NCI-H1092 (cell line): ENCODE measurements around the gene CRELD2.

Experiments used
- DNase-seq: peaks from one replicate; lab custom pipeline; 2025; lab: John Stamatoyannopoulos, UW

The CRELD2 gene

DNA sequence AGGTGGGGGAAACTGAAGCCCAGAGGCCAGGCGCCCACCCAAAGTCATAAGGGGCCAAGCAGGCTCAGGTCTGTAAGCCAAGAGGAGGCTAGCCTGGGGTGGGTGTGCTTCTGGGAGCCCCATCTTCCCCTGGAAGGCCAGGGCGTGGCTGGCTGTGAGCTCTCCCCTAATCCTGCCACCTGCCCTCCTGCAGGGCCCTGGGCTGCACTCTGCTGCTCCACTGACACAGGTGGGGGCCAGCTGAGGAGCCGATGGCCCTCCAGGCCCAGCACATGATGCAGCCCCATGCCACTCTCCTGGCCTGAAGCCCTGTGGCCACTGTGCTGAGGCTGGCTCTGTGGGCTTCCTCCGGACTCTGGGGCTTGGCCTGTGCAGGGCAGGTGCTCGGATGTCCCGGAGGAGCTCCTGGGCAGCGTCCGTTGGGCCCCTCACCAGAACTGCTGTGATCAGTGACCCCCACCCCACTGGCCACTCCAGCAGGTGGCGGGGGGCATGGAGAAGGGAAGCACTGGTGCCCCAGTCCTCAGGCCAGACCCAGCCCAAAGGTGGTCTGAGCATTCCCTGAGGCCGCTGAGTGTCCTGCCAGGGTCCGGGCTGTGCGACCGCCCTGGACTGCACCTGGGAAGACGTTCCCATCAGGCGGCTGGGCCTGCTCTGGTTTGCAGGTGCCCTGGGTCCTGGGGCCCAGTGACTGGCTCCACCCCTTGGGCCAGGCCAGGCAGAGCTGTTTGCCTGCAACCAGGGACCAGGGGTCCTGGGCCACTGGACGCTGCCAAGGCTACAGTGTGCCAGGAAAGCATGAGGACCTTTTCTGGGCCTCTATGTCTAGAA, 50.6 kb downstream of the CRELD2 start:
- DNase-seq, result no peak

DNA sequence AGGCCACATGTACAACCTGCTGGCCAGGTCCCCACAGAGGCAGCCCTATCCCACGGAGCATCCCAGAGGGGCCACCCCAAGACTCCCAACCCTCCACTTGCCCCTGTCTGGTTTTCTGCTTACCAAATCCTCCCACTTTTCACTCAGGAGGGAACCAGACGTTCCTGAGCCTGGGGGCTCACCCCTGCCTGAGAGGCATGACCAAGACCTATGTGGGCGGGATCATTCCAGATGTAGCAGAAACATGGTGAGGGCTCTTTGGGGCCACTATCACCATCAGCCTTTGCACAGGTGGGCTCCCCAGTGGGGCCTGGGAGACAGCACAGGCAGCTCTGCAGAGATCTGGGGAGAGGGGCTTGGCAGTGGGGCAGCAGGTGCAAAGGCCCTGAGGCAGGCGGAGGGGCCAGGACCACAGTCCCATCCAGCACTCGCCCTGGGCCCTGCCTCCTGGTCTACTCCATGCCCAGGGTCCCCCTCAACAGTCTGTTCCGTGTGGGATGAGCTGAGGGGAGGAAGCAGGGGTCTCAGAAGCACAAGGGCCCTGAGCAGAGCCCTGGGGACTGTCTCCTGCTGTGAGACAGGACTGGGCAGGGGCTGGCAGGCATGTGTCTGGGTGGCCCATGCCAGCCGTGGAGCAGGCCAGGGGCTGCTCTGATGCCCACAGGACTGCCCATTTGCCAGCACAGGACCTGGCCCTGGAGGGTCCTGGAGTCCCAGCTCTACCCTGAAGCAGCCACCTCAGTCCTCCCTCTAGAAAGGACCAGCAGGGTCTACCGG, 51.5 kb downstream of the CRELD2 start:
- DNase-seq, result no peak

DNA sequence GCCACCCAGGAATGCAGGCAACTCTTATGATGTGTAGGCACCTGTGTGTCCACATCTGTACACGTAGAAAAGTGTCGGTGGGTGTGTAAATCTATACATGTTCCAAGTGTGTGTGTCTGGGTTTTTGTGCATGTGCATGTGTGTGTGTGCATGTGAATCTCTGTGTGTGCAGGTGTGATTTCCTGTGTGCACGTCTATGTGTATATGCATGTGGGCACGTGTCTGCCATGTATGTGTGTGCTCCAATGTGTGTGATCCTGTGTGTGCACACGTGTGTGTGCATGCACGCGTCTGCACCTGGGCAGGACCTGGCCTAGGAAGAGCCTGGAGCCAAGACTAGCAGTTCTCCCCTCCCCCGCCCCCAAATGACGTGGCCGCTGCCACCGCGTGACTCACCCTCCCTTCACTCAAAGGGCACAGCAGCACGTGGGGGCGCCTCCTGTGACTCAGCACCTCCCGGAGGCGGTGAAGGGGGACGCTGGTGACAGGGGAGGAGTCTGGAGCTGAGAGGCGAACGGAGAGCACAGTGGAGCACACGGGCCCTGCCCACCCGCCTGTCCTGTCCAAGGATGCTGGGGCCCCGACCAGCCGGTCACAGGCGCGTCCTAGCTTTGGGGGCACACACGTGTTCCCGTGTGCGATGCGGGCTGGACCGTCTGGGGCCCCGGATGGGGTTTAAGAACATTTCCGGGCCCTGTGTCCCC, 52.2 kb downstream of the CRELD2 start:
- peak; percentile 3 for DNase-seq

DNA sequence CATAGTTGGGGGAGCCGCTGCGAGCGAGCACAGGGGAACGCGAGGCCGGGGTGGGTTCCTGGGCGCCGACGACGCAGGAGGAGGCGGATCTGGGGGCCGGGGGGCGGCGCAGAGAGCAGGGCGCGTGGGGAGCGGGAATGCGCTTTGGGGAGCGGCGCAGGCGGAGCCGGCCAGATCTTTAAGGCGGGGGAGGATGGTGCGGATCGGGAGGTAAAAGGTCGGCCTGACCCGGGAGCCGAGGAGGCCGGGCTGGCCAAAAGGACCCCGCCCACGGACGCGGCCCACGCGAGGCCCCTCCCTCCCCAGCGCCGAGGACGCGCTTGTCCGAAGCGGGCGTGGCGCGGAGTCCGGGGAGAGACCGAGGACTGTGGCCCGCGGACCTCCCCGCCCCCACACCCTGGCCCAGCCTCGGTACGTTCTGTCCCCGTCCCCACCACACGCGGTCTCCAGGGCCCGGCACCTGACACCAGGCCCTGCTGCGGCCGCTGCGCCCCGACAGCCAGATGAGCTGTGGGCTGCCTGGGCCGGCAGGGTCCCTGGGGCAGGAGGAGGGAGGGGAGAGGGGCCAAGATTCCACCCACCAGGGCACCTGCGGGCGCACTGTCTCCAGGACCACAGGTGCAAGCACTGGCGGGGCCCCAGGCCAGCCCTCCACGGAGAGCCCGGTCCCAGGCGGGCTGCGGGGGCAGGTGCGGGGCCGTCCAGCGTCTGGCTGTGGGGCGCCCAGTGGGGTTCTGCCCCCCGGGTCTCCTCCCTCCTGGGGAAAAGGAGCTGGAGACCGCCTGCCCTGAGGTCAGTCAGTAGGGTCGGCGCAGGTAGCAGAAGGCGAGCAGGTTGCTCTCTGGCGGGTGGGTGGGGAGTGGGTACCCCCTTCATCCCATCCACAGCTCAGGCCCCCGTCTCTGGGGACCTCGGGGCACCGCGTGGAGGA, 53.1 kb downstream of the CRELD2 start:
- DNase-seq, result no peak

DNA sequence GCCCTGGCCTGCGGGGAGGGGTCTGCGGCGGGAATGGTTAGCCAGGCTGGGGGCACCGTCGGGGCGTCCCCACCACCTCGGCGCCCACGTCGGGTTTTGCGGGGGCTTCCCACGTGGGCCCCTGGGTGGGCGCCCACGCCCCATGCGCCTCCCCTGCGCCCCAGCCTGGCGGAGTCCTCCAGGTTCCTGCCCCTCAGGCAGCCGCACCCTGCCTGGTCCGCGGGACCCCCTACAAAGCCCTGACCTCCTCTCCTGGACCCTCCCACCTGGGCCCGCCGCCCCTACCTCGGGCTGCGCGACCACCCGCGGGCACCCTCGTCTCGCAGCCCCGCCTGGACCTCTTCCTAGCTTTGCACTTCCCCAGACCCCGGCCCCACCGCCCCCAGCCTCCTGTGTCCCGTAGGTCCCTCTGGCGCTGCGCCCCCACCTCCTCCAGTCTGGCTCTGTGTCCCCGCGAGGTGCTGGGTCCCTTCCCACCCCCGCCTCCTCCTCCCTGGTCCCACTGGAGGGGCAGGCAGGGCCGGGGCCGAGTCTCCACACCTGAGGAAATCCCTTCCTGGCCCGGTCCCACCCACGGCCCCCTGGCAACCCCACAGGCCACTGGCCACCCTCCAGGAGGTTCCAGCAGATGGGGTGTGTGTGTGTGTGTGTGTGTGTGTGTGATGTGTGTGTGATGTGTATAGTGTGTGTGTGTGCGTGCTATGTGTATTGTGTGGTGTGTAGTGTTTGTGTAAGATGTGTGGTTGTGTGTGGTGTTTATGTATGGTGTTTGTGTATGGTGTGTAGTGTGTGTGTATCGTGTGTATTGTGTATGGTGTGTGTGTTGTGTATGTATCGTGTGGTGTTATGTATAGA, 54.0 kb downstream of the CRELD2 start:
- DNase-seq, result no peak

DNA sequence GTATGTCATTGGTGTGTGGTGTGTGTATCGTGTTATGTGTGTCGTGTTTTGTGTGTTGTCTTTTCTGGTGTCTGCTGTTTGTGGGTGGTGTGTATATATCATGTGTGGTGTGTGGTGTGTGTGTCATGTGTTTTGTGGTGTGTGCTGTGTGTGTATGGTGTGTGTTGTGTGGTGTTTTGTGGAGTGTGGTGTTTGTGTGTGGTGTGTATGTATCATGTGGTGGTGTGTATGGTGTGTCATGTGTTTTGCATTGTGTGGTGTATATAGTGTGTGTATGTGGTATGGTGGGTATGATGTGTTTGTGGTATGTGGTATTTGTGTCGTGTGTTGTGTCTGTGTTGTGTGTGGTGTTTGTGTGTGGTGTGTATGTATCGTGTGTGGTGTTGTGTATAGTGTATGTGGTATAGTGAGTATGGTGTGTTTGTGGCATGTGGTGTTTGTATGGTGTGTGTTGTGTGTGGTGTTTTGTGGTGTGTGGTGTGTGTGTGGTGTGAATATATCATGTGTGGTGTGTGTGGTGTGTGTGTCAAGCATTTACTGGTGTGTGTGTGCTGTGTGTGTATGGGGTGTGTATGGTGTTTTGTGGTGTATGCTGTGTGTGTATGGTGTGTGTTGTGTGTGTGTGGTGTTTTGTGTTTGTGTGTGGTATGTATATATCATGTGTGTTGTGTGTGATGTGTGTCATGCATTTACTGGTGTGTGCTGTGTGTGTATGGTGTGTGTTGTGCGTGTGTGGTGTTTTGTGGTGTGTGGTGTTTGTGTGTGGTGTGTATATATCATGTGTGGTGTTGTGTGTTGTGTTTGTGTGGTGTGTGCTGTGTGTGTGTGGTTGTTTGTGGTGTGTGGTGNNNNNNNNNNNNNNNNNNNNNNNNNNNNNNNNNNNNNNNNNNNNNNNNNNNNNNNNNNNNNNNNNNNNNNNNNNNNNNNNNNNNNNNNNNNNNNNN, 54.9 kb downstream of the CRELD2 start:
- no peak for DNase-seq

DNA sequence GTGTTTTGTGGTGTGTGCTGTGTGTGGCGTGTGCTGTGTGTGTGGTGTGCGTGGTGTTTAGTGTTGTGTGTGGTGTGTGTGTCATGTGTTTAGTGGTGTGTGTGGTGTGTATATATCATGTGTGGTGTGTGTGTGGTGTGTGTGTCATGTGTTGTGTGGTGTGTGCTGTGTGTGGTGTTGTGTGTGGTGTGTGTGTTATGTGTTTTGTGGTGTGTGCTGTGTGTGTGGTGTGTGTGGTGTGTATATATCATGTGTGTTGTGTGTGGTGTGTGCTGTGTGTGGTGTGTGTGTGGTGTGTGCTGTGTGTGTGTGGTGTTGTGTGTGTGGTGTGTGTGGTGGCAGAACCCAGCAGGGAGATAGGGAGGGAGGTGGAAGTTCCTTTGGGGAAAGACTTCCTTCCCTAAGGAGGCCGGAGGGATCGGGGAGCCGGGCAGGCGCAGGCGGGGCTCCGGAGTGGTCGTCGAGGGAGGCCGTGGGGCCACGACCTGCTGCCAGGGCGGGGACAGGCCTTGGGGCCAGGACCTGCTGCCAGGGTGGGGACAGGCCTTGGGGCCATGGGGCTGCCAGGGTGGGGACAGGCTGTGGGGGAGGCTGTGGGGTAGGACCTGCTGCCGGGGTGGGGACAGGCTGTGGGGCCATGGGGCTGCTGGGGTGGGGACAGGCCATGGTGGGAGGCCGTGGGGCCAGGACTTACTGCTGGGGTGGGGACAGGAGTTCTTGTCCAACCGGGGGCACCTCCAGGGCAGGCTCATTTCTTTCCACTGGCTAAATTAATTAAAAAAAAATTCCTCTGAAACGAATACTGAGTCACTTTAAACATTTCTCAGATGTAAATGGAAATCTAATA, 57.3 kb downstream of the CRELD2 start:
- no peak for DNase-seq

DNA sequence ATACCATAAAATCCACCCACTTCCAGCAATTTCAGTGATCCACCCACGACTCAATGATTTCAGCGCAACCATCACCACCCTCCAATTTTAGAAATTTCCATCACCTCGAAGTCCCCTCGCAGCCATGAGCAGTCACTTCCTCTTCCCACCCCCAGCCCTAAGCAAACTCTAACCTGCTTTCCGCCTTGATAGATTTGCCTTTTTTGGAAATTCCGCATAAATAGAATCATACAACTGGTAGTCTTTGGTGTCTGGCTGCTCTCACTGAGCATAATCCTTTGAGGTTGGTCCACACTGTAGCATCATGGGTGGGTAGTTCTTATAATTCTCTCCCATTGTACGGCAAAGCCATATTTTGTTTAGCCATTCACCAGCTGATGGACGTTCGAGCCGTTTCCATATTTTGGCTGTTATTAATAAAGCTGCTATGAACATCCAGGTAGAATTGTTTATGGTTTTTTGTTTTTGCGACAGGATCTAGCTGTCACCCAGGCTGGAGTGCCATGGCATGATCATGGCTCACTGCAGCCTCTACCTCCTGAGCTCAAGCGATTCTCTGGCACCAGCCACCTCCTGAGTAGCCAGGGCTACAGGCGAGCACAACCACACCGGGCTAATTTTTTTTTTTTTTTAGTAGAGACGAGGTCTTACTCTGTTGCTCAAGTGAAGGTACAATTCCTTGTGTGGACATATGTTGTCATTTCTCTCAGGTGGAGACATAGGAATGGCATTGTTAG, 58.2 kb downstream of the CRELD2 start:
- DNase-seq, result no peak
